ENCODE data around the gene AK5.
"Not testable (repeated sequence)": the region's sequence is repeated elsewhere in the genome, so short reads cannot be mapped to it uniquely, and the experiment has no call there.

The AK5 gene

DNA sequence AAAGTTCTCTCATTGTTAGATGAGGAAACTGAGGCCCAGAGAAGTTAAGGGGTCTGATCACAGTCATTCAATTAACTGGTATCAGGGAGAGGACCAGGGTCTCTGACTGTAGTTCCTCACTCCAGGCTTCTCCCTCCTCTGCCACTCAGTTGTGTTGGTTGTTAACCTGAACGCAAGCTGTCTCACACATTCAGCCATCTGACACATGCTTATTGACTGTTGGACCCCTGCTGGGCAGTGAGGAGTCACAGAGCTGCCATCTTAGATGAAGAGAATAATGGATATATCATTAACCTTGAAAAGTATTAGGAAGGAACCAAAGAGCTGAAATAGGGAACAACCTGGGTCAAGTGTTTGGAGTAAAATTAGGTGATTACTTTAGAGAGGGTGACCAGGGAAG, 205.8 kb downstream of the AK5 start:
- H3K4me3 ChIP-seq (ENCODE audit: low read depth, low read length), result no peak overlapping the region

DNA sequence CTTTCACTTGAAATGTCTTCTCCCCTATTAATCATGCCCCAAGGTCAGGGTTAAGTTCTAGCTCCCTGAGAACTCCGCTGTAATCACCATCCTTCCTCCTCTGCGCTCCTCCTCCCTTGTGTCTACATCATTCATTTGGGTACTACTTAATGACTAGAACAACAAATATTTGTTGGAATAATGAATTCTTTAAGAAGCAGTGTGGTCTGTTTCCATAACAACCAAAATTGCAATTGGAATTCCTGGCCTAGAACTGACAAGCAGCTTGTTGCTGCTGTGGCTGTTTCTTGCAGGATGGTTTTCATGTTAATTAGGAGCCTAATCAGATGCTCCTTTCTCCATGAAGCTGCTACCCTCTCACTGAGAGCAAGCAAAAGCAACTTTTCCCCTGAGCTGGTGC, 208.1 kb downstream of the AK5 start:
- no peak overlapping the region for H3K4me3 ChIP-seq (ENCODE audit: low read depth, low read length)

DNA sequence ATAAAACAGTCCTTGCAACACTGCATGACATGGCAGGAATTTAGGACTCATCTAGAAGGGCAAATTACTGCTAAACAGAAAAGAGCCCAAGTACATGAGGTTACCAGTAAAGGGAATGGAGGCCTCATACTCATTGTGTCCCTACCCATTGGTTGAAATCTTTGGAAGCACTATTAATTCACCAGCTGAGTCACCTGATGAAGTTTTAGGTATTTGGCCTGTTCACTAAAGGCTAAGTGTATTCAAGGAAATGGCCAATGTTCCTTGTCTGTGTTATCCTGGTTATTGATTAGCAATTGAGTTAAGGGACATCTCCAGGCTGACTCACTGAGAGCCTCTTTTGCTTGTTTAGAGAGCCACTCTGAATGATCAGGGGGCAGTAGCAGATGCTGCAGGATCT, 212.2 kb downstream of the AK5 start:
- H3K4me3 ChIP-seq (ENCODE audit: low read depth, low read length), result no peak overlapping the region

DNA sequence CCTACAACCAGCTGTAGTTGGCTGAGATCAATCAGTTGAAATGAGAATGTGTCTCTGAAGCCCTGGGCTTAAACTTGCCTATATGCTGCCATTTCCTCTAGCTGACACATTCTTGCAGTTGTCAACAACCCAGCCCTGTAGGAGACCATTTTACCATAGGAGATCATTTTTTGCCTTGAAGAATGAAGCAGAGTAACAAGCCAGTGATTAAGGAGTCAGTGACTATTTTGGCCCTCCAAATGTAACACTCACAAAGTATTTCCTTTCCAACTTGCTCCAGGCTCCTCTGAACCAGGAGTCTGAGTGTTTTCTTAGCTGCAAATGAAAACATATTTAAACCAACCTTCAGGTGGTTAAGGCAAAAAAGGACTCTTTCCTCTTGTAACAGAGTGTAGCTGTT, 217.1 kb downstream of the AK5 start:
- no peak overlapping the region for H3K4me3 ChIP-seq (ENCODE audit: low read depth, low read length)

DNA sequence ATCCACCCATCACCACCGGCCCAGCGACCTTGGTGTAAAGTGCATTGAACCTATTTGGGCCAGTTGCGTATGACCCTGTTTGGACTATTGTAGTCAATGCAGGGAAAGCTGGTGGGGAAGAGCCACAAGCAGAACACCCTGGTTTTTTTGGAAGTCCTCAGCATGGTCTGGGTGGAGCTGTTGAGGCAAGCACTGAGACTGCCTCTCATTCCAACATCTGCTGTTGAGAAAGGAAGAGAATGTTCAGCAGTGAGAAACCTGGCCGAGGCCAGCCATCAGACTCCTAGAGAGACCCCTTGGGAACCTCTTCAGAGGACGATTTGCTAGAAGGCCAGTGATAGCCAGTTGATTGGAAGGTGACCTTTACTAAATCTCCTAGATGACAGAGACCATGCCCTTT, 217.6 kb downstream of the AK5 start:
- no peak overlapping the region for H3K4me3 ChIP-seq (ENCODE audit: low read depth, low read length)

DNA sequence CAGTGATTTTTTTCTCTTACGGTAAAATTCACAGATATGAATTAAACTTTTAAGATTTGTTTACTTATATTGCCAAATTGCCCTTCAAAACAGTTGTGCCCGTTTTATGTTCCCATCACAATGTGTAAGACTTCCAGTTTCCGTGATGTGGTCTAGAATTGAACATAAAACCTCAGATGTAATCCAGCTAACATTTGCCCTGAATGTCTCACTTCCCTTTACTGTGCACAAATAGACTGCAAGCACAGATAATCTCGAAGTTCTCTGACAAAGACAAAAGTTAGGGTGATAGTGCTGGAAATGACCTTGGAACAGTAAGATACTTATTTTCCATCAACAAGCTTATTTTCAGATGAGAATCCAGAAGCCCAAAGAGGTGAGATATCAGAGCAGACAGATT, 223.2 kb downstream of the AK5 start:
- H3K4me3 ChIP-seq (ENCODE audit: low read depth, low read length), result no peak overlapping the region

DNA sequence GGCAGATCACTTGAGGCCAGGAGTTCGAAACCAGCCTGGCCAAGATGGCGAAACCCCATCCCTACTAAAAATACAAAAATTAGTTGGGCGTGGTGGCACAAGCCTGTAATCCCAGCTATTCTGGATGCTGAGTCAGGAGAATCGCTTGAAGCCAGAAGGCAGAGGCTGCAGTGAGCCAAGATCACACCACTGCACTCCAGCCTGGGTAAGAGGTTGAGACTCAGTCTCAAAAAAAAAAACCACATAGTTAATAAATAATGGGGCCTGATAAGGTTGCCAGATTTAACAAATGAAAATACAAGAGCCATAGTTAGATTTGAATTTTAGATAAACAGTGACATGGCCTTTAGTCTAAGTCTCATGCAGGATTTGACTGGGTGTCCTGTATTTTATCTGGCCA, 225.0 kb downstream of the AK5 start:
- H3K4me3 ChIP-seq (ENCODE audit: low read depth, low read length), result no peak overlapping the region

DNA sequence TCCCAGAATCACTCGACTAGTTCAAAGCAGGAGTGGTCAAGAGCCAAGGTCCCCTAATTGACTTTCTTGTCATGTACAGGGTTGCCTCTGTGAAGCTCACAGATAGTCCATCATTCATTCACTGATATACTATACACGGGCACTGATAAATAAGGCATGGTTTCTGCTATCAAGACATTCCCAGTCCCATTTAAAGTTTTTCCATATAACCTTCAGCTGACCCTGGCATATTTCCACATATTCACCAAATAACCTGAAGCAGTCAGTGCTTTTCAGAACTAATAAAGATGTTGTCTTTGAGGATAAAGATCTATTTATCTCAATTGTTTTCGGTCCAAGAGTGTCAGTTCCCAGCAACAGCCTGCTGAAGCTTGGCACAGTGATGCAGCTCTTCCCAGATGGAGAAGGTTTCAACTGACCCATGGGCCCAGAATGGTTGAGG, 227.3 kb downstream of the AK5 start:
- no peak overlapping the region for H3K4me3 ChIP-seq (ENCODE audit: low read depth, low read length)

DNA sequence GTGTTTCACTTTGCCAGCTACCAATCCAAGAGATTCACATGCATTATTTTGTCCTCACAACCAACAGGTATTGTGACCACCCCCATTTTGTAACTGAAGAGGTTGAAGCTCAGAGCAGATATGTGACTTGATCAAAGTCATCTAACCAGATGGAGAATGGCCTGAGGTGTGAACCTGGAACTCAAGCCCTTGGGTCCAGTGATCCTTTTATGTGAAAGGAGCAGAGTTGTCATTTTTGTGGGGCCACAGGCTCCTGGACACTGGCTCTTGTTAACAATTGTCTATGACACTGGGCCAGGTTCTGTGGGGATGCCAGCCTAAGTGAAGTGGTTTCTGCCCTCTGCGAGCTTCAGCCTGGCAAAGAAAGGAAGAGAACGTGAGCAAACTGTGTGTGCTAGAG, 228.1 kb downstream of the AK5 start:
- H3K4me3 ChIP-seq (ENCODE audit: low read depth, low read length), result no peak overlapping the region

DNA sequence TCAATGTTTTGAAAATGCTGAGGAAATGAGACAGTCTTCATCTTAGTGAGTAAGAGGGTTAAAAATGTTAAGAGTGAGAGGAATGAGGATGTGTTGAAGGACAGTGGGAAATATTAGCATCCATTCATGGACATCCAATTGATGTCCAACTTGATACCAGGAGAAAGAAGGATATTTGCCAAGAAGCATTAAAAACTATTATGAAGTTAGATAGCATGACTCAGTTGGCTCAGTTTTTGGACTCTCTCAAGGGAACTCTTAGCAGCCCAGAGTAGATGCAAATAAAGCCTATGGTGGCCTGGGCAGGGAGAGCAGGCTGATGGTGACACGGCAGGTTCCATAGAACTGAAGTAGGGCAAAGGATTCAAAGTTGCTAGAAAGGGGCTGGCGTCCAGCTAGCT, 229.6 kb downstream of the AK5 start:
- no peak overlapping the region for H3K4me3 ChIP-seq (ENCODE audit: low read depth, low read length)

DNA sequence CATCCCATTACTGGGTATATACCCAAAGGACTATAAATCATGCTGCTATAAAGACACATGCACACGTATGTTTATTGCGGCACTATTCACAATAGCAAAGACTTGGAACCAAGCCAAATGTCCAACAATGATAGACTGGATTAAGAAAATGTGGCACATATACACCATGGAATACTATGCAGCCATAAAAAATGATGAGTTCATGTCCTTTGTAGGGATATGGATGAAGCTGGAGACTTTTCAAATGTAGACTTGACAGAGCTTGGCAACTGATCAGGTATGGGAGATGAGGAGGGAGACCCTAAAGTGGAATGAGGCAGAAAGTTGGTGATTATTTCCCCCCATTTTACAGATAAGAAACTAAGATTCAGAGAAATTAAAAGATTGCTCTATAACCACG, 230.8 kb downstream of the AK5 start:
- H3K4me3 ChIP-seq (ENCODE audit: low read depth, low read length), result not testable (repeated sequence)

DNA sequence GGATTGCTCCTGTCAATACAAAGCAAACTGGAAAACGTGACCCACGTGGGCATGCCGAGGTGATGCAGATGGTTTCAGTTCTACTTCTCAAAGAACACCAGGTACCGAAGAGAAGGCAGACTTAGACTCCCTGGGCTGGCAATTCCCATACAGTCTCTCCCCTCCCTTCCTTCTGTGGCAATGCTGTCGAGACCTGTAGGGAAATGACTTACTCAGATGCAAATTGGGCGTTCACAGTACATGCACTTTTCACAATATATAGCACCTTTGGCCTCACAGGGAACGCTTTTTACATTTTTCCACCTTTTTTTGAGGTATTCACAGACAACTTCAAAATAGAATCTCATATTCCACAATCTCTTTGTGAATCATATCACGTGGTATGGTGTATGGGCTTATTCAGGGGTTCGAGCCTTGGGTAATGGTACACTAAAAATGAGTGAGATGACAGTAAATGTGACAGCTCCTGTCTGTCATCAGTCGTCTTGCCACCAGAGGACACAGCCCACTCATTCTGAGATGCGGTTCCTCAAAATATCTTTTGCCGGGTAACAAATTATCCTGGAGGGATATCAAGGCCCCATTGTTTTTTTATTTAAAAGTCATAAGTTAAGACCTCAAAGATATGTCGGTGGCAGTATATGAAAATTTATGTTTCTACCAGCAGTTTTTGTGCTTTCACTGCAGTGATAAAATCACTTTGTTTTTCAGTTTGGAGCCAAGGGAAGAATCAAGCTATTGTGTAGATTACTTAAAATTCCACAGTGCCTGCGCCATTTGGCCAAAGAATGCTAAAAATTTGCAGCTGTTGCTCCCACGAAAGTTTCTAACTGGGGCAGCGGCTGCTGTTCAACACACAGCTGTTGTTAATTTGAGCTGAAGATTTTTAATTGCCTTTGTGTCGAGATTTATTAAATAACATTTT, 232.3 kb downstream of the AK5 start:
- no peak overlapping the region for H3K4me3 ChIP-seq (ENCODE audit: low read depth, low read length)

DNA sequence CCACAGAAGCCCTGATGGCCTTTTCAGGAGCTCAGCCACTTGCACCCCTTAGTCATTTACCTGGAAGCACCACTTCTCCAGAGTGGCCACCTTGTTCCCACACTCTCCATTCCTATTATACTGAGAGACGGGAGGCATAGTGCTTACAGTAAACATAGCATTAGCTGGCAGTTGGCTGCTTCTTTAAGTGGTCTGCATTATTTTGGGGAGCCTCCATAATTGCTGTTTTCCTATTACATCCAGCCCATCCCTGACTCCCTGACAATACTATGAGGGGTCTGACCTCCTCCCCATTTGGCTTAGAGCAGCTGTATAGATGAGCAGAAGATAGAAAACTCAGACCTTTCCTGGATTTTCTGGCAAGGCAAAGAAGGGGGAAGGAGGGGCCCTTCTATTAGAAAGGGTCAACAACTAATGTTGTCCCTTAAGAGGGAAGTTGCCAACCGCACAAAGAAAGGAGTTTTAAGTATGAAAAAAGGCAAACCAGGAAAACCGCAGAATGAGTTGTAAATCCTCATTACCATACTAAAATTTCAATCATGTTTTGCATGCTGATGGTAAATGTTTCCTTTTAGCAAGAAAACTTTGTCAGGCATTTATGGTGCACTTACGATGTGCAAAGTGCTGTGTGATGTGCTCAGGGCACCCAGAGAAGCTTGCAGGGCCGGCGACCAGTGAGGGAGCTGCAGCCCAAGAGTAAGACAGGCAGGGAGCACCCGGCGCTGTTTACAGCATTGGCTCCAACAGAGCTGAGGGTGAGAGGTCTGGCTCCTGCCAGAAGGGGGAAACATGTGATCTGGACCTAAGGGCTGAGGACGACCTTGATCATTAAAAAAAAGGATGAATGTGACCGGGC, 233.3 kb downstream of the AK5 start:
- no peak overlapping the region for H3K4me3 ChIP-seq (ENCODE audit: low read depth, low read length)

DNA sequence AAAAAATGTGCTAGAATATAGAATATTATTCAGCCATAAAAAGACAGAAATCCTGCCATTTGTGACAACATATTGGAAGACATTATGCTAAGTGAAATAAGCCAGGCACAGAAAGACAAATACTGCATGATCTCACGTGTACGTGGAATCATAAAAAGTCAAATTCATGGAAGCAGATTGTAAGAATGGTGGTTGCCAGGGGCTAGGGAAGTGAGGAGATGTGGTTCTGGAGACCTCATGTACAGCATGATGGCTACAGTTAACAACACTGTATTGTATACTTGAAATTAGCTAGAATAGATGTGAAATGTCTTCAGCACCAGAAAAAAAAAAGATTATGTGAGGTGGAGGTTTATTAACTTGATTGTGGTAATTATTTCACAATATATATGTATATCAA, 234.3 kb downstream of the AK5 start:
- no peak overlapping the region for H3K4me3 ChIP-seq (ENCODE audit: low read depth, low read length)

DNA sequence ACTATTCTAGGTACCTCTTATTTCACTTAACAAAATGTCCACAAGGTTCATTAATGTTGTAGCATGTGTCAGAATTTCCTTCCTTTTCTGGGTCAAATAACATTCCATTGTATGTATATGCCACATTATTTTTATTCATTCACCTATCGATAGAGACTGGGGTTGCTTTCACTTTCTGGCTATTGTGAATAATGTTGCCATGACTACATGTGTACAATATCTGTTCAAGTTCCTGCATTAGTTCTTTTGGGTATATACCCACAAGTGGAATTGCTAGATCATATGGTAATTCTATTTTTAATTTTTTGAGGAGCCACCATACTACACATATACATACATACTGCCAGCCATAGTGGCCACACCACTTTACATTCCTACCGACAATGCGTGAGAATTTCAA, 242.2 kb downstream of the AK5 start:
- H3K4me3 ChIP-seq (ENCODE audit: low read depth, low read length), result no peak overlapping the region

DNA sequence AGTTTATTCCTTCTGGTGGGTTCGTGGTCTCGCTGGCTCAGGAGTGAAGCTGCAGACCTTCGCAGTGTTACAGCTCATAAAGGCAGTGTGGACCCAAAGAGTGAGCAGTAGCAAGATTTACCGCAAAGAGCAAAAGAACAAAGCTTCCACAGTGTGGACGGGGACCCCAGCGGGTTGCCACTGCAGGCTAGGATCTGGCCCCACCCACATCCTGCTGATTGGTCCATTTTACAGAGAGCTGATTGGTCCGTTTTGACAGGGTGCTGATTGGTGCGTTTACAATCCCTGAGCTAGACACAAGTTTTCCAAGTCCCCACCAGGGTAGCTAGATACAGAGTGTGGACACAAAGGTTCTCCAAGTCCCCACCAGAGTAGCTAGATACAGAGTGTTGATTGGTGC, 249.3 kb downstream of the AK5 start:
- H3K4me3 ChIP-seq (ENCODE audit: low read depth, low read length), result not testable (repeated sequence)

DNA sequence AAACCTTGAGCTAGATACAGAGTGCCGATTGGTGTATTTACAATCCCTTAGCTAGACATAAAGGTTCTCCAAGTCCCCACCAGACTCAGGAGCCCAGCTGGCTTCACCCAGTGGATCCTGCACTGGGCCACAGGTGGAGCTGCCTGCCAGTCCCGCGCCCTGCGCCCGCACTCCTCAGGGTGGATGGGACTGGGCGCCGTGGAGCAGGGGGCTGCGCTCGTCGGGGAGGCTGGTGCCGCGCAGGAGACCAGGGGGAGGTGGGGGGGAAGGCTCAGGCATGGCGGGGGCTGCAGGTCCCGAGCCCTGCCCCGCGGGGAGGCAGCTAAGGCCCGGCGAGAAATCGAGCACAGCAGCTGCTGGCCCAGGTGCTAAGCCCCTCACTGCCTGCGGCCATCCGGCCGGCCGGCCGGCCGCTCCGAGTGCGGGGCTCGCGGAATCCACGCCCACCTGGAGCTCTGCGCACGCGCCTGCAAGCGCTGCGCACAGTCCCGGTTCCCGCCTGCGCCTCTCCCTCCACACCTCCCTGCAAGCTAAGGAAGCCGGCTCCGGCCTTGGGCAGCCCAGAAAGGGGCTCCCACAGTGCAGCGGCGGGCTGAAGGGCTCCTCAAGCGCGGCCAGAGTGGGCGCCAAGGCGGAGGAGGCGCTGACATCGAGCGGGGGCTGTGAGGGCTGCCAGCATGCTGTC, 249.9 kb downstream of the AK5 start:
- not testable (repeated sequence) for H3K4me3 ChIP-seq (ENCODE audit: low read depth, low read length)

DNA sequence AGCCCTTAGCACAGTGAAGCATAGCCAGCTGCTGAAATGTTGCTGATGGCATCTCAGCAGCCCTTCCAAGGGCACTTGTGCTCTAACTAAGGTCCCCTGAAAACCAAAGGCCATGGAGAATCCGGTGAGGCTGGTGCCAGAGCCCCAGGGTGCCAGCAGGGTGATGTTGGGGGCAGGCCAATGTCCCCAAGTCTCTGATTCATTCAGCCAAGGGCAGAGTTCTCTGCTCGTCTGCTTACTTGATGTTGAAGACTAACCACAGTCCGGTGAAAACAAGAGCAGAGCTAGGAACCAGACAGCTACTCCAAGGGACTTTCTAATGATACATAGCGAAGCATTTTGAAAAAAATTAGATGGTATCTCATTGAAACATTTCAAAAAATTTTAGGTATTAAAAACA, 250.8 kb downstream of the AK5 start:
- no peak overlapping the region for H3K4me3 ChIP-seq (ENCODE audit: low read depth, low read length)

DNA sequence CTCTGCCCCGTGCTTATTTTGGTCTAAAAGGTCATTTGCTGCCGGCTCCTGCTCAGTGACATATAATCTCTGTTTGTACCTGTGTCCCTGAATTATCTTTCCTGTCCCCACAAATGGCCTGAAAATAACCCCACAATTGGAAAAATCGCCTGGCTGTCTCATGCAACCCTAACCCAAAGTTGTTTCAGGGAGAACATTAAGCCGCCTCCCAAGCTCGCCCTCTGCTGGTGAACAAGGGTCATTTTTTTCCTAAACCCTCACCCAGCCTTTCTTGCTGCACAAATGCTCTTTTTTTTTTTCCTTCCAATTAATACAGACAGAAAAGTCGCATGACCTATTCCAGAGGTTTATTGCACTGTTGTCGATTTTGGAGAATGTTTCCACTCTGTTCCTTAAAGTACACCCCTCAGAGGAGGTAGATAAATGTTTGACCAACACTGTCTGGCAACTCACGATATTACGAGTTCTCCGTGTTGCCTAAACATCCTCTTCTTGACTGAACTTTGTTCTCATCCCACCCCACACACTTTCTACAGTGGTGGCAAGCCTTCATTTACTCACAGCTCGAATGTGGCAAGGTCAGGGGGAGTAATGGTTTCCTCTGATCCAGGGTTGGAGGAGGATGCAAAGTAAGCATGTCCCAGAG, 252.0 kb downstream of the AK5 start:
- H3K4me3 ChIP-seq (ENCODE audit: low read depth, low read length), result no peak overlapping the region

DNA sequence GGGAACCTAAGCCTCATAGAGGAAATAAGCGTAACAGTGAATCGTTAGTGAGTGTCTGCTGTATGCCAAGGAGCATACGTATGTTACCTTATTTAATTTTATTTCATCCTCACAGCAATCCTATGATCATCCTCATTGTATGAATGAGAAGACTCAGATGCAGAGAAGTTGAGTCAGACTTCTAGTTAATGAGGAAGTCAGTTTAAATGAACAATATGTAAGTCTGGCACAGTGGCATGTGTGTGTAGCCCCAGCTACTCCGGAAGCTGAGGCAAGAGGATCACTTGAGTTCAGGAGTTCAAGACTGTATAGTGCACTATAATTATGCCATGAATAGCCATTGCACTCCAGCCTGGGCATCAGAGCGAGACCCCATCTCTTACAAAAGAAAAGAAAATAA, 252.6 kb downstream of the AK5 start:
- no peak overlapping the region for H3K4me3 ChIP-seq (ENCODE audit: low read depth, low read length)

DNA sequence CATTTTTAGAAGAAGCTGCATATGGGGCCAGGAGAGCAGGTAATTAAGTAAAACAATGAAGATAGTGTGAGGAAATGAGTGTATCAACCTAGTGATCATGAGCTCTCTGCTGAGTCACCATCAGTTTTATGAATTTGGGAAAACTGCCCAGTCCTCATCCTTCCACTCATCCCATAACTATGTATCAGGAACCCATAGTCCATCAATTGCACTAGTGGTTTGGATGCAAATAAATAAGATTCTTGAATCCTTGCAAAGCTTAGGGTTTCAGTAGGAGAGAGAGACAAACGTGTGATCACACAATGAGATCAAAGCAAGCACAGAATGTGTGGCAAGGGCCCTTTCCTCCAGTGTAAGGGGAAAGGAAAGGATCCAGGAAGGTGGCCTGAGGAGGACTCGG, 255.0 kb downstream of the AK5 start:
- no peak overlapping the region for H3K4me3 ChIP-seq (ENCODE audit: low read depth, low read length)

Data from iPS-11a (cell line).